COR-L47 (cell line): Measurements from ENCODE around the gene GCNT4.
"Not testable (repeated sequence)": the region's sequence is repeated elsewhere in the genome, so short reads cannot be mapped to it uniquely, and the experiment has no call there.

Experiments used
- DNase-seq: peaks from one replicate; lab custom pipeline; 2025; lab: John Stamatoyannopoulos, UW

Gene GCNT4

DNA sequence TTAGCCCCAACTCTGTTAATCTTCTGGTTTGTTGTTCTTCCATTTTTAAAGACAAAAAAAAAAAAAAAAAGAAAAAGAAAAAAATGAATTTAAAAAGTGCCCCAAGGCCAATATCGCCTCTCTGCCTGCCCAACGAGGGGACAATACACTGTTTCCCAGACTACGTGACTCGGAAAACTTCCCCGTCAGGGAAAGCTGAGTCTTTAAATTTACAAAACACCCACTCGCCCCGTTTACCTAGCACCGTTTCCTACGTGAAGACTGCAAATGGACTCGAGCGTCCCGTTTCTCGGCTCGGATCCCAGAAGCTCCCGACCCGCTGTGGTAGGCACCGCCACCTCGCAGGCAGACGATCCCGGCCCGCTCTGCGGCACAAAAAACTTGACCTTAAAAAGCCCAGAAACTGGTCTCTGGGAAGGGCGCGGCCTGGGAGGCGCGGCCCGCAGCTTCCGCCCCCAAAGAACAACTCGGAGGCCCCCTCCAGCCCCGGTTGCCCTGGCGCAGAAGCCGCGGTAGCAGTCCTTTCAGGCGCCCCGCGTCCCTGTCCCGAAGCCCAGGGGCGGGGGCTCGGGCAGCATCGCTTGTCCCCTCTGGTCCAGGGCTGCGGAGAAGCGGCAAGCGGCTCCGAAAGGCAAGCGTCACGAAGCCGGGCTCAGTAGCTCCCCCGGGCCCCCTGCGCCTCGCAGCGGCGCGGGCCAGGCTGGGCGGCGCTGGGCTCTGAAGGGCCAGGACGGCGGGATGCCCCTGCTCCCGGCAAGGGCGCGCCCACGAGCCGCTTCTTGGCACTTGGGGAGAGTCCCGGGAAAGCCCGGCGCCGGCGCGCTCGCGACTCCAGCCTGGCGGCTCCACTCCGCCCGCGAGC lies at the start of gene GCNT4:
Gene GCNT4 (minus strand): TSS at position 367 of the 862 bp plus-strand sequence. CDS start 22,521 bp downstream, outside the sequence.
- no peak for DNase-seq

- DNase-seq = not testable (repeated sequence)
These were observed 43.6 kb upstream of the GCNT4 start for GRCh38 chr5:75095956-75096355.

DNA sequence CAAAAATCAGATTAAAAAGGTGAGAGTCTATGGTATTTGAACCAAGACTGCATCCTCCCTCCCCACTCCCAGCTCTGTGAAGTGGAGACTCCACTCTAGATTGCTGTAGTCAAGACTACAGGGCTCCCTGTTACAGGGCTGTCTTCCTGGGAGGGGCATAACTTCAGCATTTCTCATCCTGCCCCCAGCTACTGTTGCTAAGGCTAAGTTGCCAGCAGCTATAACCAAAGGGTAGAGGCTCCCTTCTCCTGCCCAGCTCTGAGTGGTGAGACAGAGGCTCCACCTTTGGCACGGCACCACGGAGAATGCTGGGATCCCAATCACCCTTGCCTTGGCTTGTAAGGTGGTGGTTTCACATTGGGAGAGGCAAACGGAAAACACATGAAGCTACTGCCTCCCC lies 39.2 kb upstream of the GCNT4 start:
- no peak for DNase-seq

DNA sequence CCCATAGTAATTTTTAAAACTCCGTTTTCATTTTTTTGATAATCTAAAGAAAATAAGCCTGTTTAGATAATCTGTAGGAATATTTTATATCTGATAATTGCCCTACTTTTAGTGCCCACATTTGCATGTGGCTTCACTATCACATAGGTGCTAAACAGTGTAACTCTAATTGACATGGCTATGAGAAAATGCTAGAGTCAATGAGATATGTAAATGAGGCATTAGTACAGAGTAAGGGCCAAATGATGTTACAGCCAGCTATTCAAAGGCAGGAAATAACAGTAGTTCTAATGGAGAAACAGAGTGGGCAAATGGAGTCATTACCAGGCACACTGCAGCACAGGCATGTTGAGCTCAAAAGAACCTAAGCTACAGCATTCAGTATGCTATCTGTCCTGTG lies 37.3 kb upstream of the GCNT4 start:
- DNase-seq = no peak

DNA sequence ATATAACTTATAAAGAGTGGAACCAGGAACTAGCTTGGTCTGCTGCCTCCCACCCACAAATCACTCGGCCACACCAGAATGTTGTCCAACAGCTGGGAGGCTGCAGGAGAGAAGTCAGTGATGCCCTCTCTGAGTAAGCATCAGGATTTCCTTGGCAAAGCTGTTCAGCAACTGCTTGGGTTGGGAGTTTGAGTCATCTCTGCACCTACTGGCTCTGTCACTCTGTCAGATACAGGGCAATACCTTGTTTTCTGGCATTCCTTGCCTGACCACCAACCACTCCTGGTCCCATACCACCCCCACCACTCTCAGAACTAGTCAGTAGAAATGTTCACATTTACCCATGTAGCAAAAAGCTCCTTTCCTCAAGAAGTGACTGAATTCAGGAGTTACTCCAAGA lies 36.8 kb upstream of the GCNT4 start:
- no peak for DNase-seq

GRCh38 chr5:75088648-75089047 lies 36.3 kb upstream of the GCNT4 start:
- no peak for DNase-seq

DNA sequence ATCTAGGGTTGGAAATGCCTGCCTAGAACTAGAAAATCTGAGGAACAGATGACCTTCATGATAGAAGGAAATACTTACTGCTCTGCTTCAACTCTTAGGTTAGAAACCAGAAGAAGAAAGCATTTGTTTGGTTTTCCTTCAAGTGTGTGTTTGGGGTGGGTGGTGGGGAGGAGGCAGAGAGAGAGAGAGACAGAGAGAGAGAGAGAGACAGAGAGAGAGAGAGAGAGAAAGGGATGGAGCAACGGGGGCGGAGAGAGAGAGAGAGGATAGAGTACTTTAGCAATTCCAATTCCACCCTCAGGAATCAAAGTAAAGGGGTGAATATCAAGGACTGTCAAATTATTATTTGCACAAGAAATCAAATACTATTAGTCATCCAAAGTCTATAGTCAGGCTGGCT lies 29.2 kb upstream of the GCNT4 start:
- no peak for DNase-seq

DNA sequence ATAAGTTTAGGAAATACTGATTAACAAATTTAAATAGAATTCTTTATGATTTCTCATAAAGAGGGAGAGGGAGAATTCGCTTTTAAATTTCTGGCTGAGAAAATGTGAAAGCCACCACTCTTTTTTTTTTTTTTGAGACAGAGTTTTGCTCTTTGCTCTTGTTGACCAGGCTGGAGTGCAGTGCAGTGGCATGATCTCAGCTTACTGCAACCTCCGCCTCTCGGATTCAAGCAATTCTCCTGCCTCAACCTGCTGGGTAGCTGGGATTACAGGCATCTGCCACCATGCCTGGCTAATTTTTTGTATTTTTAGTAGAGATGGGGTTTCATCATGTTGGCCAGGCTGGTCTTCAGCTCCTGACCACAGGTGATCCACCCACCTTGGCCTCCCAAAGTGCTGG lies 27.0 kb upstream of the GCNT4 start:
- DNase-seq = not testable (repeated sequence)

GRCh38 chr5:75078027-75078426 lies 25.7 kb upstream of the GCNT4 start:
- no peak for DNase-seq

GRCh38 chr5:75072061-75072460 lies 19.7 kb upstream of the GCNT4 start:
- DNase-seq = no peak

GRCh38 chr5:75071100-75071499 lies 18.7 kb upstream of the GCNT4 start:
- DNase-seq = no peak

DNA sequence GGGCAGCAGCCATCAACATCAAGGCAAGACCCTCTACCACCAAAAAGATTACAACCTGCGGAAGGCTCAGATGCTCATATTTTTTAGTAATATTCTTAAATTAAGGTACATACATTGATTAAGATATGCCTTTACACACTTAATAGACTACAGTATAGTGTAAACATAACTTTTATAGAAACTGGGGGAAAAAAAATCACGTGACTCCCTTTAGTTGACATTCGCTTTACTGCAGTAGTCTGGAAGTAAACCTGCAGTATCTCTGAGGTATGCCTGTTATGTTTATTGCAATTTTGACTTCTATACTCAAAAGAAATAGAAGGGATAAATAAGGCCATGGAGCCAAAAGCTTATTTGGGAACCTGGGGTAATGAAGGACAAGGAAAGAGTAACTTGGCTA lies 15.1 kb upstream of the GCNT4 start:
- DNase-seq = no peak

- DNase-seq = no peak
These were observed 10.7 kb upstream of the GCNT4 start for GRCh38 chr5:75062925-75063531.

DNA sequence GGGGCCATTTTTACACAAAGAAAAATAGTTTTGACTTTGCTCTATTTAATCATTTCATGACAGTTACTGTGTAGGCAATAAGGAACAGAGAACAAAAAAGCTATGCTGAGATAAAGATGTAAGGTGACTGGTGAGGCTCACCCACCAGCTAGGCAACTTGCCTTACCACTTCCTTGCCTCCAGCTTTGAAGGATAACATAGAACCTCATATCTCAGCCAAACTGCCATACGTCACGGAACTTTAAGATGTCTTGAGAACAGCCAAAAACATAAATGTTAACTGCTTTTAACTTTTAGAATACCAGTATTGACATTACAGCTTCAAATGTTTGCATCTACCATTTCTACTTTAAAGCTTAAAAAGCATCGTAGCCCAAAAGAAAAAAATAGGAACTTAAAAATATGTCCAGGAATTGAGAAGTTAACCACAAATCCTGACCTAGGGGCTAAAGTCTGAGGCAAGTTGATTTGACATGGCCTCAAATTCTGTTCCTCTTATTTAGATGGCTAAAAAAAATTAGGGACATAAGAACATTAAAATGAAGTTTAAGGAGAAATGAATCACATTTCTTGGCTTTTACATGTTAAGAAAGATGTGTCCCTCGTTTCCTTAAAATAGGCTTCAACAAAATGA lies 7.7 kb upstream of the GCNT4 start:
- DNase-seq = no peak

GRCh38 chr5:75058986-75059535 lies 6.7 kb upstream of the GCNT4 start:
- DNase-seq = no peak

DNA sequence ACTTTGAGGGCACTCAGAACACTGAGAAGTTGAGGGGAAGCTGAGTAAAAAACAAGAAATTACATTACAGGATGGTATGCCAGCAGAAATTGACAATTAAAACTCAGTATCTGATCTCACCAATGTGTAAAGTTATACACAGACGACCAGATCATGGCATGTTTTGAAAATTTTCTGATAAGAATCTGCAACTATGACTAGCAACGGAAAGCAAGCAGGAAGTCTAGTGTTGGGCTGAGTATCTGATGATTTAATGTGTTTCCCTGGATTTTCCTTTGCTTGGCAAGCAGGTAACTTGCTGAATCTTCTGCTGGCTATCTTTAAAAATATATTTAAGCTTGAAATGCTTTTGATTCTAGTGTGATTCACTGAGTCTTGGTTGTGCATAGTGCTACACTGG lies 5.2 kb upstream of the GCNT4 start:
- DNase-seq = no peak

DNA sequence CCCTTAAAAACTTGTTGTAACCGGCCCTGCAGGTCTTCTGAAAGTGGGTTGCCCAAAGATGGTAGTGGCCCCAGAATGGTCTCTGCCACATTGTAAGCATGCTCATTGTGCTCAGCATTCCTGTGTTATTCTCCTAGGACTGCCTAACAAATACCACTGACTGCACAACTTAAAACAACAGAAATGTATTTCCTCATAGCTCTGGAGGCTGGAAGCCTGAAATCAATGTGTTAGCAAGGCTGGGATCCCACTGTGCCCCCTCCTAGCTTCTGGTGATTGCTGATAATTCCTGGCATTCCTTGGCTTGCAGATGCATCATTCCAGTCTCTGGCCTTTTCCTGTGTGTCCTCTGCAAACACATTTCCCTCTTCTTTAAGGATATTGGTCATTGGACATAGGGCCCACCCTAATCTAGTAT lies 3.4 kb upstream of the GCNT4 start:
- no peak for DNase-seq

DNA sequence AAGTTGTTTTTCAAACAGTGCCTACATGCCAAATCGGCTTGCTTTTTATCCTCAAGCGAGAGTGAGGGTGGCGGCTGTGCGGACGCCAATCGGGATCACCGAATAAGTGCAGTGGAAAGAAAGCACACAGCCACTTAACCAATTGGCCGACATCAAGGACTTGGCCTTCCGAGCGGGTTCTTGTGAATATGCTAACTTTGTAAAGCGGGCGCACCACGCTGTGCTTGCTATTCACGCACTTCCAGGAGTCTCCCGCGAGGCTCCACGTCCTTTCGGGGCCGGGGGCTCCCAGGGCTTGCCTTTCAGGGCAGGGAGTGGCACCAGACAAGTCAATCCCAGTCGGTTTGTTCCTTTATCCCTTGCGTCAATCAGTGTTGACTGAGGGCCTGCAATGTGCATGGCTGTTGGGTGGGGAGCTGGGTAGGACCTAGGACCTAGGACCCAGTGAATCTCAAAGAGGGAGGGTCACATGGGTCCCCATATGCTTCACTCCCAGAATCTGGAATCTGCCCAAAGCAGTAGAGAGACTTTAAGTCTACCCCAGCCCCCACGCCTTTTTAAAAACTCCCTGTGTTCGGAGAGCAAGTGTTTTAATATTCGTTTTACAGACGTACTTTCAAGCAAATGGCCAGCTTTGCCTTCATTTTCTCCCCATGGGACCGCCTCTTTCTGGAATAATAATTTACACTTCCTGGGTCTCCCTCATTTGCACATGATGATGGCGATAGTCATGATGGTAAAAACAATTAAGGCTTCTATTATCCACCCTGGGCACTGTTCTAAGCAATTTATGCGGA lies 2.0 kb upstream of the GCNT4 start:
- DNase-seq = no peak

- DNase-seq = no peak
These were observed 1.2 kb upstream of the GCNT4 start for GRCh38 chr5:75053304-75054133.

GRCh38 chr5:75053054-75053303 lies 621 bp upstream of the GCNT4 start:
- no peak for DNase-seq

- DNase-seq = no peak
These were observed 1.1 kb downstream of the GCNT4 start for GRCh38 chr5:75051217-75051751.
